Activated CD4-positive, alpha-beta T cell treated with anti-CD3 and anti-CD28 coated beads, Interleukin-2, amount 10 ng/mL, durations not matched to agents 7 days and 5 days (primary cell): Measurements from ENCODE around the gene PLPP6. TPM values are rescaled to one million over a fixed set of nuclear protein-coding genes. Genes with fewer than 3 reads are reported as not detected.

ENCODE experiments used
- CTCF ChIA-PET: fragments of 350-600 bp; sonication (Branson Sonifier 250); formaldehyde crosslinking; loops from one replicate; lab custom pipeline; 2021; ENCODE audit warnings: antibody characterized with exemption; lab: Charles Lee
- POLR2A ChIA-PET: fragments of 350-600 bp; sonication (Branson Sonifier 250); formaldehyde crosslinking; loops from one replicate; lab custom pipeline; 2021; ENCODE audit warnings: antibody characterized with exemption; lab: Charles Lee
- DNase-seq: peaks from one replicate; pipeline ENCODE4 v3.0.0-alpha.2; 2020
- H3K27ac Mint-ChIP-seq: one replicate; pipeline ENCODE4 v1.8.0; 2021; ENCODE audit warnings: mild to moderate bottlenecking, moderate library complexity, mixed read lengths
- H3K27me3 Mint-ChIP-seq: one replicate; pipeline ENCODE4 v1.8.0; 2021; ENCODE audit warnings: mixed read lengths
- H3K36me3 Mint-ChIP-seq: one replicate; pipeline ENCODE4 v1.8.0; 2021; ENCODE audit warnings: low read depth, mixed read lengths
- H3K4me1 Mint-ChIP-seq: one replicate; pipeline ENCODE4 v1.8.0; 2021; ENCODE audit warnings: mixed read lengths
- H3K4me3 Mint-ChIP-seq: one replicate; pipeline ENCODE4 v1.8.0; 2021; ENCODE audit warnings: mild to moderate bottlenecking, moderate library complexity, mixed read lengths
- H3K9me3 Mint-ChIP-seq: one replicate; pipeline ENCODE4 v1.8.0; 2021; ENCODE audit warnings: mixed read lengths
- total RNA-seq, 2 experiments: library from RNA; stranded (reverse); gene quantifications; one replicate each; pipeline ENCODE4 v1.2.3, GENCODE V29; 2021

PLPP6 gene
- total RNA-seq, result 10 to 100 TPM in 1 of 2 experiments, 1 to 10 TPM in 1; 9.9 to 10.3 TPM

DNA sequence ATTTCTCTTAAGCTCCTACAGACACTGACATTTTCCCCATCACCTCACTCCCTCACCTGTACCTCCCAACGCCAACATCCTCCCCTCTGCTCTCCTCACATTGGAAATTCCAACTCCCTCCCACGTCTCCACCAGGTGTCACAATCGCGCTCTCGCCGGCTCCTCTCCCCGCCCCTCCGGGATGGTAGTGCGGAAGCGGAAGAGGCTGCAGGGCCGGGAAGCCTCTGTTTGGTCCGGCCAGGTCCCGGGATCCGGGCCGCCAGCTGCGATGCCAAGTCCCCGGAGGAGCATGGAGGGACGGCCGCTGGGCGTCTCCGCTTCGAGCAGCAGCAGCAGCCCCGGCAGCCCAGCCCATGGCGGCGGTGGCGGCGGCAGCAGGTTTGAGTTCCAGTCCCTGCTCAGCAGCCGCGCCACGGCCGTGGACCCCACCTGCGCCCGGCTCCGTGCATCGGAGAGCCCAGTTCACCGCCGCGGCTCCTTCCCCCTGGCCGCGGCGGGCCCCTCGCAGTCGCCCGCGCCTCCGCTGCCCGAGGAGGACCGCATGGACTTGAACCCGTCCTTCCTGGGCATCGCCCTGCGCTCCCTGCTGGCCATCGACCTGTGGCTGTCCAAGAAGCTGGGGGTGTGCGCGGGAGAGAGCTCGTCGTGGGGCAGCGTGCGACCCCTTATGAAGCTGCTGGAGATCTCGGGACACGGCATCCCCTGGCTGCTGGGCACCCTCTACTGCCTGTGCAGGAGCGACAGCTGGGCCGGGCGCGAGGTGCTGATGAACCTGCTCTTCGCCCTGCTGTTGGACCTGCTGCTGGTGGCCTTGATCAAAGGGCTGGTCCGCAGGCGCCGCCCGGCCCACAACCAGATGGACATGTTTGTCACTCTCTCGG, at the start of gene PLPP6:
Gene PLPP6 (plus strand): TSS at position 187 of the 881 bp plus-strand sequence. CDS start 82 bp downstream, at position 269.
- H3K4me3 Mint-ChIP-seq, result peak within 1 kb of the TSS; percentile 85
- H3K27ac Mint-ChIP-seq, result peak within 1 kb of the TSS; percentile 91
- H3K9me3 Mint-ChIP-seq, result no peaks in the 10 kb centered on the region
- peaks cover 8% of the 10 kb centered on the region for H3K36me3 Mint-ChIP-seq
- ChIA-PET CTCF (interaction anchor here (1.0 to 1.1 kb wide), 3 partner anchors 17 to 318 kb away, joined by 3 read pairs; partner anchors contain the start of gene CDC37L1), POLR2A (no interaction called here)
- peaks cover 8% of the 10 kb centered on the region for H3K27me3 Mint-ChIP-seq
- DNase-seq, result peak; percentile 81
- peaks cover 53% of the 10 kb centered on the region for H3K4me1 Mint-ChIP-seq

DNA sequence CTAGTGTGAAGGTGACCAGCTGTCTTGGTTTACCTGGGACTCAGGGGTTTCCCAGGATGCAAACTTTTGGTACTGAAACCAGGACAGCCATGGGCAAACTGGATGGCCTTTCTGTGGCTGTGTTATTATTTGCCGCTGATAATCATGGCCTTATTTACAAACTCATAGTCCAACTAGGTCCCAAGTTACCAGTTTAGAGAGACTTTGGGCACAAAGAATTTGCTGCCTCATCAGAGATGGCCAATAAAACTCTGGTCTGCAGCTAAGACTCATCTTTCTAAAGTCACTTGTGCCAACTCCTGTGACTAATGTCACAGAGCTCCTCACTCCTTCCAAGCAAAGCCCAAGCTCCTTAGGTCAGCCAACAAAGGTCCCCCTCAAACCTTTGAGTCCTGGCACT, 47.5 kb upstream of the PLPP6 start:
- no peak for DNase-seq
- CTCF ChIA-PET, result no interaction called here
- H3K4me3 Mint-ChIP-seq, result no peak overlapping the region
- H3K27ac Mint-ChIP-seq, result no peak overlapping the region
- H3K4me1 Mint-ChIP-seq, result peaks cover 11% of the 10 kb centered on the region
- peaks cover 2% of the 10 kb centered on the region for H3K27me3 Mint-ChIP-seq
- no peaks in the 10 kb centered on the region for H3K36me3 Mint-ChIP-seq
- POLR2A ChIA-PET, result no interaction called here
- H3K9me3 Mint-ChIP-seq, result no peaks in the 10 kb centered on the region

DNA sequence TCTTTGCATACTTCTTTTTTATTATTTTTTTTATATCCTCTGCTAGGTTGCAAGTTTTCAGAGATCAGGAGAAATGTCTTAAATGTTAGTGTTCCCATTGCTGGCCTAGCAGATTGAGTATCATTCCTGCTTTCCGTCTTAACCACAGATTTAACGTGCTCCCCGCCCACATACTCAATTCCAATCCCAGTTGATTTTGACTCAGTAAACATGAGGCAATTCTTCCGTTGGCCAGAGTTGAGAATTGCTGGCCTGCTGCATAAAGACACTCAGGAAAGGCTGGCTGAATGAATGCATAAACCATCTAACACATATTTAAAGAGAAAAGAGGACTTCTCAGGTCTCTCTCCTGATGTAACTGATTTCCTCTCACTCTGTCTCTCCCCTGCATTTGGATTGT, 46.8 kb upstream of the PLPP6 start:
- H3K4me3 Mint-ChIP-seq, result no peak overlapping the region
- H3K27ac Mint-ChIP-seq, result no peak overlapping the region
- peaks cover 2% of the 10 kb centered on the region for H3K27me3 Mint-ChIP-seq
- no peak for DNase-seq
- H3K9me3 Mint-ChIP-seq, result no peaks in the 10 kb centered on the region
- peaks cover 17% of the 10 kb centered on the region for H3K4me1 Mint-ChIP-seq
- ChIA-PET POLR2A (no interaction called here), CTCF (no interaction called here)
- H3K36me3 Mint-ChIP-seq, result no peaks in the 10 kb centered on the region

DNA sequence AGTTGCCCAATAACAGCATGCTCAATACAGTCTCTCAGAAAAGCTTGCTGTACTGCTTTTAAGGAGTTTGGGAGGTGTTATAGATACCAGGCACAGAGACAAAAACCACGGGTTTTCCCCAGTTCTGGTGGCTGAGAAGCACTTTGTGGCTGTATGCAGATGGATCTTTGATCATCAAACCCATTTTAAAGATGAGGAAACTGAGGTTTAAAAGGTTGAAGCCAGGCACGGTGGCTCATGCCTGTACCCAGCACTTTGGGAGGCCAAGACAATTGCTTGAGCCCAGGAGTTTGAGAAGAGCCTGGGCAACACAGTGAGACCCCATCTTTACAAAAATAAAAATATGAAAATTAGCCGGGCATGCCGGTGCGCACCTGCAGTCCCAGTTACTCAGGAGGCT, 46.3 kb upstream of the PLPP6 start:
- no peaks in the 10 kb centered on the region for H3K36me3 Mint-ChIP-seq
- ChIA-PET POLR2A (no interaction called here), CTCF (interaction anchor here (0.6 kb wide), 1 partner anchor 482 kb away, joined by 4 read pairs; no protein-coding TSS in a partner anchor)
- peaks cover 23% of the 10 kb centered on the region for H3K4me1 Mint-ChIP-seq
- peaks cover 2% of the 10 kb centered on the region for H3K27me3 Mint-ChIP-seq
- no peak overlapping the region for H3K4me3 Mint-ChIP-seq
- H3K9me3 Mint-ChIP-seq, result no peaks in the 10 kb centered on the region
- no peak overlapping the region for H3K27ac Mint-ChIP-seq
- DNase-seq, result peak; percentile 12

DNA sequence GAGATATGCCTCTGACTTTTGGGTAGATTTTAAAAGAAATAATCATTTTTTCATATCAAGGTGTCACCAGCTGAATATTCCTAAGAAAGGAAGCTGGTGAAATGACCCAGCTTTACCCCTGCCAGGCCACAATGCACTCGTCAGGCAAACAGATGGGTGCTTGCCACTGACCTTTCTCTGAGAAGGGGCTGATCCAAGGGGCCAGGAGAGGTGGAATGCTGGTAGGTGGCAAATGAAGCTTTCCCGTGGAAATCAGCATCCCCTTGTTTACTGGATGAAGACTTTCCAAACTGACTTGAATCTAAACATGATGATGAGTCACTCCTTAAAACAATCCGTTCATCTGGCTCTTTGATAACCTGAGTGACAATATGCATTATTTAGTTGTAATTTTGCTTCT, 44.3 kb upstream of the PLPP6 start:
- H3K9me3 Mint-ChIP-seq, result no peaks in the 10 kb centered on the region
- peaks cover 2% of the 10 kb centered on the region for H3K27me3 Mint-ChIP-seq
- no peak overlapping the region for H3K27ac Mint-ChIP-seq
- no peak overlapping the region for H3K4me3 Mint-ChIP-seq
- ChIA-PET POLR2A (no interaction called here), CTCF (interaction anchor here (1.6 kb wide), 1 partner anchor 29 kb away, joined by 3 read pairs; no protein-coding TSS in a partner anchor)
- no peak for DNase-seq
- H3K4me1 Mint-ChIP-seq, result peaks cover 23% of the 10 kb centered on the region
- peaks cover 2% of the 10 kb centered on the region for H3K36me3 Mint-ChIP-seq

DNA sequence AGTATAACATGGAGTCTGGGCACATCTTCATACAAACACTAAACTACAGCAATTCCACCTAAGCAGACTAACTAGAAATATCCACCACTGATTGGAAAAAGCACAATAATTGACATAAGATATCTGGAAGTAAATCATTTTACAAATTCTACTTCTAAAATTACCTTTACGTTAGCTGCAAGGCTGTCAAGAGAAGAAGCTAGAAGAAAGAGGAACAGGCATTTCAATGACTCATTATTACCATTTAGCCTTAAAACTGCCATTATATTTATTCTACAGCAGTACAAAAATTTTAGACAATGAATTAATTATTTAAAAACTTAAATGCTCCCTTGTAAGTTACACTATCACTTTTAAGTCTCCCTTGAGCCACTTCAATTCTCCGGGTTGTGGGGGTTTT, 43.4 kb upstream of the PLPP6 start:
- Mint-ChIP-seq H3K4me1 (peaks cover 23% of the 10 kb centered on the region), H3K27ac (no peak overlapping the region), H3K9me3 (no peaks in the 10 kb centered on the region), H3K4me3 (no peak overlapping the region), H3K27me3 (peaks cover 2% of the 10 kb centered on the region), H3K36me3 (peaks cover 2% of the 10 kb centered on the region)
- ChIA-PET CTCF (interaction anchor here (1.6 kb wide), 1 partner anchor 30 kb away, joined by 3 read pairs; no protein-coding TSS in a partner anchor), POLR2A (no interaction called here)
- no peak for DNase-seq

DNA sequence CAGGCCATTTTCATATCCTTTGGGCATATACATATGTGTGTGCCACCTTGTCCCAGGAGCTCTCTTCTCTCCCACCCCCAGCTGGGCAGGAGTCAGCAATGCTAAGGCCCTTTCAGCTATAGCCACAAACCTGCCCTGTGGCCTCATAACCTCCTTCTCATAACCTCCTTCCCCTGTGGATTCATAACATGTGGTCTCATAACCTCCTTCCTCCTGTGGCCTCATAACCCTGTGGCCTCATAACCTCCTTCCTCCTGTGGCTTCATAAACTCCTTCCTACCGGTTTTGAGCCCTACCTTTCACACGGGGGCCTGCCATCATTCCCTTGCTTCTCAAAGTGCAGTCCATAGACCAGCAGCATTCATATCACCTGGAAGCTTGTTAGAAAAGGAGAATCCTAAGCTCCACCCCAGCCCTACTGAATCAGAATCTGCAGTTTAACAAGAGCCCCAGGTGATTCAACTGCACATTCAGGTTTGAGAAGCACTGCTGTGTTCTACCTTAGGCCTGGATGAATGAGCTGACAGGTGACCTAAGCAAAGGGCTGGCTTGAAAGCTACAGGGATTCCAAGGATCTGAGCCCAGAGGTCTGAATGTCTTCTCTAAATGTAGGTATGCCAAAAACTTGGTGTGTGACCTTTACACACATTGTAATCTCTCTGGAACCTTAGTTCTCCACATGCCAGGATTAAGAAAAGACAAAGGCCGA, 41.9 kb upstream of the PLPP6 start:
- CTCF ChIA-PET, result interaction anchor here (0.6 to 1.1 kb wide), 3 partner anchors 23 to 178 kb away, joined by 3 read pairs; no protein-coding TSS in a partner anchor
- no peaks in the 10 kb centered on the region for H3K9me3 Mint-ChIP-seq
- peaks cover 22% of the 10 kb centered on the region for H3K4me1 Mint-ChIP-seq
- H3K27me3 Mint-ChIP-seq, result peaks cover 2% of the 10 kb centered on the region
- no peak overlapping the region for H3K4me3 Mint-ChIP-seq
- POLR2A ChIA-PET, result no interaction called here
- peaks cover 2% of the 10 kb centered on the region for H3K36me3 Mint-ChIP-seq
- H3K27ac Mint-ChIP-seq, result no peak overlapping the region
- peak; percentile 16 for DNase-seq

DNA sequence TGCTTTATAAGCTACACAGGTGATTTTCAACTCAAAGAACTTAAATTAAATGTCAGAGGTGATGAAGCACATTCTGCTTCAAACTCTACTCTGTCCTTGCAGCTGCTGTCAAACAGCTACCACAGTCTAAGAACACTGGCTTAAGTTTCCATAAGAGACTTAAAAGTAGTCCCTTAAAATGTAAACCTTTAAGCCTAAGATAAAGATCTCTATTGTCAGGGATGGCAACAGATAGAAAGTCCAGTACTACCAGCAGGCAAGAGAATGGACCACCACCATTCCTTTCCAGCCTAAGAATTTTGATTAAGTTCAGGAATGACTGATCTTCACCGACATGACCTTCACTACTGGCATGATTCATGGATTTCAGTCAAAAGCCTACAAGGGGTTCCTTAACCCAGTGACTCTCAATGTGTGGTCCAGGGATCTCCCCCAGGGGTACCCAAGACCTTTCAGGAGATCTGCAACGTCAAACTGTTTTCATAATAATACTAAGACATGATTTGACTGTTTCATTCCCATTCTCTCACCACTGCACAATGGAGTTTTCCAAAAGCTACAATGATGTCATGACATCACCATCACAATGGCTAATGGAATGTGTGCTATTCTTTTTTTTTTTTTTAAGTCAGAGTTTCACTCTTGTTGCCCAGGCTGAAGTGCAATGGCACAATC, 41.1 kb upstream of the PLPP6 start:
- no peak for DNase-seq
- CTCF ChIA-PET, result interaction anchor here (0.6 to 1.3 kb wide), 3 partner anchors 17 to 1201 kb away, joined by 3 read pairs; no protein-coding TSS in a partner anchor

DNA sequence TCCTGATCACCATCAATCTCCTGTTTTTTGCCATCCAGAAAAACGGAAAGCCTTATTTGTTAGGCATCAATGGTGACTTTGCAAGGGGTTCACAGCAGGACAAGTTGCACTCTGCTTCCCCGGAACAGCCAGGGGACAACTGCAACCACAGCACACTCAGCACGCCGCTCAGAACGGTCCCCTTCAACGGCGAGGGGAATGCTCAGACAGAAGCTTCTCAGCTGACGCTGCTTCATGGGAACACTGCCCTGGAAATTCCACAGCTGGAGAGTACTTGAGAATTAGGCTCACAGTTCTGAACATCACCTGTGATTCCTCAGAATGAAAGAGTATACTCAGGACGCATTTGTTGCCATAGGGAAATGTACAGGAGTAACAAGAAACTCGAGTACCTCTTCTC, 40.1 kb upstream of the PLPP6 start:
- H3K9me3 Mint-ChIP-seq, result no peaks in the 10 kb centered on the region
- CTCF ChIA-PET, result interaction anchor here (1.3 to 2.7 kb wide), 3 partner anchors 18 to 133 kb away, joined by 3 to 10 read pairs (median 4); no protein-coding TSS in a partner anchor

More for the DNA sequence above, 41.1 kb upstream of the PLPP6 start:
- H3K9me3 Mint-ChIP-seq, result no peaks in the 10 kb centered on the region
- H3K4me3 Mint-ChIP-seq, result no peak overlapping the region
- H3K27me3 Mint-ChIP-seq, result peaks cover 2% of the 10 kb centered on the region
- no peak overlapping the region for H3K27ac Mint-ChIP-seq
- peaks cover 16% of the 10 kb centered on the region for H3K4me1 Mint-ChIP-seq
- POLR2A ChIA-PET, result no interaction called here
- peaks cover 2% of the 10 kb centered on the region for H3K36me3 Mint-ChIP-seq

DNA sequence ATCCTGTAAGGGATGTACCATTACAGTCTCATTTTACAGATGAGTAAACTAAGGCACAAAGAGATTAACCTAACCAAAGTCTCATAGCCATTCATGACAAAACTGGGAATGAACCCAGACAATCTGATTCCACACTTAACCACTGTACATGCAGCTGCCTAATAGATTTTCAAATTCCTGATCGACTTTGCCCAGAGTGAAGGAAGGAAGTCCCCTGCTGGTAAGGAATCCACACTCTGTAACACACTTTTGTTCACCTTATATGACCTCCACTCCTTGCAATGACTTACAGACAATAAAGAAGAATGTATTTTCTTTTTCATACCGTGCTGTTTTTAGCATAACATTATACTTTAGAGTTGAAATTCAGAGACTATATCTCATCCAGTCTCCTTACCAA, 31.3 kb upstream of the PLPP6 start:
- no peaks in the 10 kb centered on the region for H3K4me1 Mint-ChIP-seq
- H3K4me3 Mint-ChIP-seq, result no peak overlapping the region
- H3K27ac Mint-ChIP-seq, result no peak overlapping the region
- POLR2A ChIA-PET, result no interaction called here
- no peak for DNase-seq
- H3K27me3 Mint-ChIP-seq, result no peaks in the 10 kb centered on the region
- CTCF ChIA-PET, result no interaction called here
- no peaks in the 10 kb centered on the region for H3K9me3 Mint-ChIP-seq
- no peaks in the 10 kb centered on the region for H3K36me3 Mint-ChIP-seq

More for the DNA sequence above, 40.1 kb upstream of the PLPP6 start:
- Mint-ChIP-seq H3K4me1 (peaks cover 16% of the 10 kb centered on the region), H3K4me3 (no peak overlapping the region), H3K36me3 (peaks cover 2% of the 10 kb centered on the region), H3K27me3 (peaks cover 2% of the 10 kb centered on the region), H3K27ac (no peak overlapping the region)
- POLR2A ChIA-PET, result no interaction called here
- DNase-seq, result no peak

DNA sequence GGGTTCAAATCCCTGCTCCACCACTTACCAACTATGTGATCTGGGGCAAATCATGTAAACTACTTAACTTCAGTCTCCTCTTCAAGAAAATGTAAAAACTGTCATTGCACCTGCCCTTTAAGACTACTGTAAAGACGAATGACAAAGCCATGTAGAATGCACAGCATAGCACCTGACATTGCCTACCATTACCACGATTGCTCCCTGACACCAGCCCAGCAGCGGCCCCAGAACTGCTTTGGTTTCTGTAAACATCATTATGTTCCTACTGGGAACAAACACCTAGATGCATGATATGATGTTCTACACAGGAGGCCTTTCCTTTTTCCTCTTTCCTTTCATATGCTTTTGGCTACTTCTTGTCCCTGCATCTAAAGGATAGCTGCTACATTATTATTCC, 23.1 kb upstream of the PLPP6 start:
- no peak overlapping the region for H3K27ac Mint-ChIP-seq
- H3K27me3 Mint-ChIP-seq, result peaks cover 3% of the 10 kb centered on the region
- no peaks in the 10 kb centered on the region for H3K36me3 Mint-ChIP-seq
- no peak for DNase-seq
- no peaks in the 10 kb centered on the region for H3K9me3 Mint-ChIP-seq
- ChIA-PET POLR2A (no interaction called here), CTCF (interaction anchor here (1.5 to 1.7 kb wide), 3 partner anchors 15 to 255 kb away, joined by 3 to 5 read pairs (median 3); no protein-coding TSS in a partner anchor)
- H3K4me1 Mint-ChIP-seq, result peaks cover 4% of the 10 kb centered on the region
- H3K4me3 Mint-ChIP-seq, result no peak overlapping the region

DNA sequence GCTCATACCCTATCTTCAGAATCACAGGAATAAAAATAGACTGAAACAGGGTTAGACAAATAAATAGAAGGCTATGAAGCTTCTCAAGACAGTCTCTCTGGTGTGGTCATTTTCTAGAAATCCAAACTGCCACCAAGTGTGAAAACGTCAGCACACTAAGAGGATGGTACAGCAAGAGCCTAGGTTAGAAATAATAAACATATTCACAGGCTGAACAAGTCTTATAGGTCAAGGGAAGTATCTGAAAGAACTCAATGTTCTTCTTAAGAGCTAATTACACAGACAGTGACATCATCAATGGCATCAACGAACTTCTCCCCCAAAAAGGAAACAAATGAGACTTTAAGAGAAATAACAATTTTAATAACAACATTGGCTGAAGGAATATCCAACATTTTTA, 22.7 kb upstream of the PLPP6 start:
- H3K4me1 Mint-ChIP-seq, result peaks cover 4% of the 10 kb centered on the region
- H3K27me3 Mint-ChIP-seq, result peaks cover 3% of the 10 kb centered on the region
- no peak overlapping the region for H3K4me3 Mint-ChIP-seq
- POLR2A ChIA-PET, result no interaction called here
- H3K36me3 Mint-ChIP-seq, result no peaks in the 10 kb centered on the region
- DNase-seq, result no peak
- no peak overlapping the region for H3K27ac Mint-ChIP-seq
- CTCF ChIA-PET, result interaction anchor here (0.6 to 1.7 kb wide), 7 partner anchors 11 to 273 kb away, joined by 3 to 5 read pairs (median 3); no protein-coding TSS in a partner anchor
- H3K9me3 Mint-ChIP-seq, result no peaks in the 10 kb centered on the region
